ENCODE results near the gene TEX51.
A peak's percentile ranks its signal among the peaks of the same experiment; 100 is the strongest.

Gene TEX51

GRCh38 chr2:126882736-126883665 lies 15.7 kb upstream of the TEX51 start:
- H3K36me3 ChIP-seq (replicated peaks), result no peaks in the 10 kb centered on the region
- no peaks in the 10 kb centered on the region for H3K27me3 ChIP-seq (ENCODE audit: low read depth)
- DNase-seq (ENCODE audit: low spot score in 2 of 2), result no peak
- no peaks in the 10 kb centered on the region for H3K9me3 ChIP-seq
- H3K4me3 ChIP-seq, result no peak overlapping the region
- in situ Hi-C loops (cut with MboI; ENCODE audit: low sequenced_read_pairs), result no loop called here
- no peaks in the 10 kb centered on the region for H3K4me1 ChIP-seq

GRCh38 chr2:126883666-126884040 lies 15.0 kb upstream of the TEX51 start:
- in situ Hi-C loops (cut with MboI; ENCODE audit: low sequenced_read_pairs), result no loop called here
- Histone ChIP-seq H3K4me3 (no peak overlapping the region), H3K36me3 (replicated peaks) (no peaks in the 10 kb centered on the region), H3K27me3 (ENCODE audit: low read depth) (no peaks in the 10 kb centered on the region), H3K4me1 (no peaks in the 10 kb centered on the region), H3K9me3 (no peaks in the 10 kb centered on the region)
- no peak for DNase-seq (ENCODE audit: low spot score in 2 of 2)

GRCh38 chr2:126884861-126885750 lies 13.6 kb upstream of the TEX51 start:
- no peaks in the 10 kb centered on the region for H3K9me3 ChIP-seq
- H3K27me3 ChIP-seq (ENCODE audit: low read depth), result no peaks in the 10 kb centered on the region
- H3K4me3 ChIP-seq, result no peak overlapping the region
- in situ Hi-C loops (cut with MboI; ENCODE audit: low sequenced_read_pairs), result no loop called here
- no peaks in the 10 kb centered on the region for H3K36me3 ChIP-seq (replicated peaks)
- no peaks in the 10 kb centered on the region for H3K4me1 ChIP-seq
- no peak for DNase-seq (ENCODE audit: low spot score in 2 of 2)

- Histone ChIP-seq H3K4me3 (peak overlapping the region; percentile 16; the same call in 1 of the 2 replicates), H3K4me1 (no peaks in the 10 kb centered on the region), H3K36me3 (replicated peaks) (no peaks in the 10 kb centered on the region), H3K9me3 (no peaks in the 10 kb centered on the region), H3K27me3 (ENCODE audit: low read depth) (no peaks in the 10 kb centered on the region)
- in situ Hi-C loops (cut with MboI; ENCODE audit: low sequenced_read_pairs), result no loop called here
- no peak for DNase-seq (ENCODE audit: low spot score in 2 of 2)
Observed at GRCh38 chr2:126885751-126886210, 12.9 kb upstream of the TEX51 start.

- in situ Hi-C loops (cut with MboI; ENCODE audit: low sequenced_read_pairs), result no loop called here
- no peaks in the 10 kb centered on the region for H3K4me1 ChIP-seq
- H3K36me3 ChIP-seq (replicated peaks), result no peaks in the 10 kb centered on the region
- H3K4me3 ChIP-seq, result peak overlapping the region; percentile 16; the same call in 1 of the 2 replicates
- DNase-seq (ENCODE audit: low spot score in 2 of 2), result peak; percentile 54 to 88
- H3K9me3 ChIP-seq, result no peaks in the 10 kb centered on the region
- H3K27me3 ChIP-seq (ENCODE audit: low read depth), result no peaks in the 10 kb centered on the region
Observed at GRCh38 chr2:126886211-126886915, 12.3 kb upstream of the TEX51 start.

- H3K9me3 ChIP-seq, result no peaks in the 10 kb centered on the region
- no peak for DNase-seq (ENCODE audit: low spot score in 2 of 2)
- H3K4me3 ChIP-seq, result no peak overlapping the region
- in situ Hi-C loops (cut with MboI; ENCODE audit: low sequenced_read_pairs), result no loop called here
- H3K4me1 ChIP-seq, result no peaks in the 10 kb centered on the region
- H3K27me3 ChIP-seq (ENCODE audit: low read depth), result no peaks in the 10 kb centered on the region
- no peaks in the 10 kb centered on the region for H3K36me3 ChIP-seq (replicated peaks)
Observed at GRCh38 chr2:126886916-126887280, 11.8 kb upstream of the TEX51 start.

GRCh38 chr2:126887506-126887905 lies 11.2 kb upstream of the TEX51 start:
- in situ Hi-C loops (cut with MboI; ENCODE audit: low sequenced_read_pairs), result no loop called here
- no peak overlapping the region for H3K4me3 ChIP-seq
- no peaks in the 10 kb centered on the region for H3K9me3 ChIP-seq
- DNase-seq (ENCODE audit: low spot score in 2 of 2), result peak in 1 of 2 experiments; percentile 0
- no peaks in the 10 kb centered on the region for H3K36me3 ChIP-seq (replicated peaks)
- no peaks in the 10 kb centered on the region for H3K4me1 ChIP-seq
- no peaks in the 10 kb centered on the region for H3K27me3 ChIP-seq (ENCODE audit: low read depth)

GRCh38 chr2:126888046-126888445 lies 10.6 kb upstream of the TEX51 start:
- Histone ChIP-seq H3K27me3 (ENCODE audit: low read depth) (no peaks in the 10 kb centered on the region), H3K9me3 (no peaks in the 10 kb centered on the region), H3K36me3 (replicated peaks) (no peaks in the 10 kb centered on the region), H3K4me1 (no peaks in the 10 kb centered on the region), H3K4me3 (no peak overlapping the region)
- in situ Hi-C loops (cut with MboI; ENCODE audit: low sequenced_read_pairs), result no loop called here
- DNase-seq (ENCODE audit: low spot score in 2 of 2), result no peak

- no peaks in the 10 kb centered on the region for H3K36me3 ChIP-seq (replicated peaks)
- H3K4me3 ChIP-seq, result no peak overlapping the region
- H3K9me3 ChIP-seq, result no peaks in the 10 kb centered on the region
- H3K27me3 ChIP-seq (ENCODE audit: low read depth), result no peaks in the 10 kb centered on the region
- DNase-seq (ENCODE audit: low spot score in 2 of 2), result no peak
- in situ Hi-C loops (cut with MboI; ENCODE audit: low sequenced_read_pairs), result no loop called here
- H3K4me1 ChIP-seq, result no peaks in the 10 kb centered on the region
Observed at GRCh38 chr2:126889071-126889470, 9.6 kb upstream of the TEX51 start.

GRCh38 chr2:126889496-126890135 lies 9.1 kb upstream of the TEX51 start:
- H3K27me3 ChIP-seq (ENCODE audit: low read depth), result no peaks in the 10 kb centered on the region
- H3K36me3 ChIP-seq (replicated peaks), result no peaks in the 10 kb centered on the region
- no peaks in the 10 kb centered on the region for H3K4me1 ChIP-seq
- no peak overlapping the region for H3K4me3 ChIP-seq
- in situ Hi-C loops (cut with MboI; ENCODE audit: low sequenced_read_pairs), result no loop called here
- no peaks in the 10 kb centered on the region for H3K9me3 ChIP-seq
- no peak for DNase-seq (ENCODE audit: low spot score in 2 of 2)

GRCh38 chr2:126890136-126890510 lies 8.6 kb upstream of the TEX51 start:
- no peaks in the 10 kb centered on the region for H3K9me3 ChIP-seq
- in situ Hi-C loops (cut with MboI; ENCODE audit: low sequenced_read_pairs), result no loop called here
- DNase-seq (ENCODE audit: low spot score in 2 of 2), result no peak
- H3K4me3 ChIP-seq, result no peak overlapping the region
- H3K27me3 ChIP-seq (ENCODE audit: low read depth), result no peaks in the 10 kb centered on the region
- no peaks in the 10 kb centered on the region for H3K36me3 ChIP-seq (replicated peaks)
- H3K4me1 ChIP-seq, result no peaks in the 10 kb centered on the region

- in situ Hi-C loops (cut with MboI; ENCODE audit: low sequenced_read_pairs), result no loop called here
Observed at GRCh38 chr2:126890551-126891450, 7.9 kb upstream of the TEX51 start.

More at GRCh38 chr2:126890551-126891450, 7.9 kb upstream of the TEX51 start:
- H3K9me3 ChIP-seq, result no peaks in the 10 kb centered on the region
- H3K36me3 ChIP-seq (replicated peaks), result no peaks in the 10 kb centered on the region
- no peaks in the 10 kb centered on the region for H3K27me3 ChIP-seq (ENCODE audit: low read depth)
- H3K4me3 ChIP-seq, result no peak overlapping the region
- peak in 1 of 2 experiments; percentile 1 for DNase-seq (ENCODE audit: low spot score in 2 of 2)
- H3K4me1 ChIP-seq, result no peaks in the 10 kb centered on the region

Measured in HAP-1 (cell line).